ENCODE measurements around the gene UBQLN4. TPM values are rescaled to one million over a fixed set of nuclear protein-coding genes. Genes with fewer than 3 reads are reported as not detected.
A peak's percentile ranks its signal among the peaks of the same experiment; 100 is the strongest.

UBQLN4 gene
- total and polyA plus RNA-seq, 2 donors: 10.4 to 15.1 TPM

DNA sequence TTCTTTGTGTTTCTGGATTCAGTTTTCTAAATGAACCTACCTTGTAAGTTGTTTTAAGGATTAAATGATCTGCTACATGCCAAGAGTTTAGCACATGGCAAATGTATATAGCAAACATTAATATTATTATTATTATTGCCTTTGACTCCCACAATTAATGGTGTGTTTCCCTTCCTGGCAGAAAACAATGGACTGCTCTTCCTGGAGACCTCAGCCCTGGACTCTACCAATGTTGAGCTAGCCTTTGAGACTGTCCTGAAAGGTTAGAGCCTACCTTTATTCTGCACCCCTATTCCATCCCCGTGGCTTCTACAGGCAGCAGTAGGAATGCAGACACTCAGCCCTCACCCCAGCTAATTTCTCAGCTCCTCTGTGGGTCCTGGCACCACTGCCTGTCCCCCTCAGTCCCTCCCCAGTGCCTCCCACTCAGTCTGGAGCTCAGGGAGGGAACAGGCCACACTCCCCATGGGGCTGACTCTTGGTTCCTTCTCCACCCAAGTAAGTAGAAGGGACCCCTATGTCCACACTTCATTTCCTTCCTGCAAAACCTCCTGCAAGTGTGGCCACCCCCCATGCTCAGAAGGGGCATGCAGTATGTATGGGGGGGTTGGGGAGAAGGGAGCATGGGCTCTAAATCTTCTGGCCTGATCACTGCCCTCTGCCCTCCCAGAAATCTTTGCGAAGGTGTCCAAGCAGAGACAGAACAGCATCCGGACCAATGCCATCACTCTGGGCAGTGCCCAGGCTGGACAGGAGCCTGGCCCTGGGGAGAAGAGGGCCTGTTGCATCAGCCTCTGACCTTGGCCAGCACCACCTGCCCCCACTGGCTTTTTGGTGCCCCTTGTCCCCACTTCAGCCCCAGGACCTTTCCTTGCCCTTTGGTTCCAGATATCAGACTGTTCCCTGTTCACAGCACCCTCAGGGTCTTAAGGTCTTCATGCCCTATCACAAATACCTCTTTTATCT, 16.2 kb upstream of the UBQLN4 start:
- no peak for DNase-seq (ENCODE audit: low read depth in 6 of 9, low spot score in 9 of 9)
- no peaks in the 10 kb centered on the region for H3K9me3 ChIP-seq (ENCODE audit: control insufficient read depth in 2 of 2, insufficient read depth in 1 of 2, low read length in 1 of 2)
- WGBS: 97% methylated on average over 3 of the region's 3 CpGs
- peaks cover 0 to 19% of the 10 kb centered on the region in 2 donors for H3K4me1 ChIP-seq (ENCODE audit: control insufficient read depth in 2 of 2, insufficient read depth in 2 of 2, low read length in 2 of 2)
- H3K27ac ChIP-seq (ENCODE audit: low read depth in 1 of 2, low read length in 1 of 2): no peak overlapping the region
- H3K36me3 ChIP-seq (ENCODE audit: control insufficient read depth in 2 of 2, insufficient read depth in 2 of 2, low read length in 1 of 2): no peaks in the 10 kb centered on the region
- H3K4me3 ChIP-seq (ENCODE audit: low read length in 2 of 2): no peak overlapping the region
- no peaks in the 10 kb centered on the region for H3K27me3 ChIP-seq (ENCODE audit: control insufficient read depth in 2 of 2, insufficient read depth in 1 of 2, low read length in 1 of 2)

DNA sequence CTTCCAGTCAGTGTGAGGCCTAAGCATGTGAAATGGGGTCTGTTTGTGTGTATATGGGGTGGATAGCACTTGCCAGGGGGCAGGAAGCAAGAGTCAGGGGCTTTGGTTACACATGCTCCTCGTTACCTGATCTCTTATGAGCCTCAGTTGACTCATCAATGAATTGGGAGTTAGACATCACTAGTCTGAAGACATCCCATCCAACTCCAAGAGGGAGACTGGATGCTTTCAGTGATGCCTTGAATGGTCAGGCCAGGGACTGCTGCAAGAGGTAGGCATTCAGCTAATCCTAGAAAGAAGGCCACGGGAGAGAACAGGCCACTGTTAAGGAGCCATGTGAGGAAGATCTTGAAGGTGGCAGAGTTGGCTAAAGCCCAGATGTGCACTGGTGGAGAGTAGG, 13.7 kb upstream of the UBQLN4 start:
- WGBS: 94% methylated on average over 2 of the region's 2 CpGs
- DNase-seq (ENCODE audit: low read depth in 6 of 9, low spot score in 9 of 9): no peak
- peaks cover 0 to 15% of the 10 kb centered on the region in 2 donors for H3K4me1 ChIP-seq (ENCODE audit: control insufficient read depth in 2 of 2, insufficient read depth in 2 of 2, low read length in 2 of 2)
- H3K4me3 ChIP-seq (ENCODE audit: low read length in 2 of 2): no peak overlapping the region
- H3K36me3 ChIP-seq (ENCODE audit: control insufficient read depth in 2 of 2, insufficient read depth in 2 of 2, low read length in 1 of 2): no peaks in the 10 kb centered on the region
- H3K9me3 ChIP-seq (ENCODE audit: control insufficient read depth in 2 of 2, insufficient read depth in 1 of 2, low read length in 1 of 2): no peaks in the 10 kb centered on the region
- no peak overlapping the region for H3K27ac ChIP-seq (ENCODE audit: low read depth in 1 of 2, low read length in 1 of 2)
- no peaks in the 10 kb centered on the region for H3K27me3 ChIP-seq (ENCODE audit: control insufficient read depth in 2 of 2, insufficient read depth in 1 of 2, low read length in 1 of 2)

- DNase-seq (ENCODE audit: low read depth in 6 of 9, low spot score in 9 of 9): no peak
- no peaks in the 10 kb centered on the region for H3K27me3 ChIP-seq (ENCODE audit: control insufficient read depth in 2 of 2, insufficient read depth in 1 of 2, low read length in 1 of 2)
- no peak overlapping the region for H3K27ac ChIP-seq (ENCODE audit: low read depth in 1 of 2, low read length in 1 of 2)
- WGBS: 81% methylated on average over 16 of the region's 16 CpGs
- no peak overlapping the region for H3K4me3 ChIP-seq (ENCODE audit: low read length in 2 of 2)
- no peaks in the 10 kb centered on the region for H3K9me3 ChIP-seq (ENCODE audit: control insufficient read depth in 2 of 2, insufficient read depth in 1 of 2, low read length in 1 of 2)
- no peaks in the 10 kb centered on the region for H3K36me3 ChIP-seq (ENCODE audit: control insufficient read depth in 2 of 2, insufficient read depth in 2 of 2, low read length in 1 of 2)
- peaks cover 0 to 25% of the 10 kb centered on the region in 2 donors for H3K4me1 ChIP-seq (ENCODE audit: control insufficient read depth in 2 of 2, insufficient read depth in 2 of 2, low read length in 2 of 2)
Measured at GRCh38 chr1:156065871-156066270, 12.3 kb upstream of the UBQLN4 start.

DNA sequence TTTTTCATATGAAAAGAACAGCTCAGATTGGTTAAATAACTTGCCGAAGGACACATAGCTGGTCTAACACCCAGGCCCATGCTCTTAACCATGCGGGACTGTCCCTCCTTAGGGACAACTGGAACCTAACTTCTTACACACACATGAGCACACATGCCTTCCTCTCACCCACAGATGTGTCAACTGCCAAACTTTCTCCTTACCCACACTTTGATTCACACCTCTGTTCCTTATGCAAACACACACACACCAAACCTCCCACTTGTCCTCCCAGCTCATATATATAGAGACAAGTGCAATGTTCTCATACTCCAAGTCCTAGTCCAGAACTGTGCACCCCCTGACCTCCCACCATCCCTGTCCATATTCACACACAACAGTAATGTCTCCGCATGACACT, 11.6 kb upstream of the UBQLN4 start:
- Histone ChIP-seq H3K27ac (ENCODE audit: low read depth in 1 of 2, low read length in 1 of 2) (no peak overlapping the region), H3K4me3 (ENCODE audit: low read length in 2 of 2) (no peak overlapping the region), H3K4me1 (ENCODE audit: control insufficient read depth in 2 of 2, insufficient read depth in 2 of 2, low read length in 2 of 2) (peaks cover 0 to 25% of the 10 kb centered on the region in 2 donors), H3K9me3 (ENCODE audit: control insufficient read depth in 2 of 2, insufficient read depth in 1 of 2, low read length in 1 of 2) (no peaks in the 10 kb centered on the region), H3K36me3 (ENCODE audit: control insufficient read depth in 2 of 2, insufficient read depth in 2 of 2, low read length in 1 of 2) (no peaks in the 10 kb centered on the region), H3K27me3 (ENCODE audit: control insufficient read depth in 2 of 2, insufficient read depth in 1 of 2, low read length in 1 of 2) (no peaks in the 10 kb centered on the region)
- 97% methylated on average over 3 of the region's 3 CpGs for WGBS
- DNase-seq (ENCODE audit: low read depth in 6 of 9, low spot score in 9 of 9): no peak

DNA sequence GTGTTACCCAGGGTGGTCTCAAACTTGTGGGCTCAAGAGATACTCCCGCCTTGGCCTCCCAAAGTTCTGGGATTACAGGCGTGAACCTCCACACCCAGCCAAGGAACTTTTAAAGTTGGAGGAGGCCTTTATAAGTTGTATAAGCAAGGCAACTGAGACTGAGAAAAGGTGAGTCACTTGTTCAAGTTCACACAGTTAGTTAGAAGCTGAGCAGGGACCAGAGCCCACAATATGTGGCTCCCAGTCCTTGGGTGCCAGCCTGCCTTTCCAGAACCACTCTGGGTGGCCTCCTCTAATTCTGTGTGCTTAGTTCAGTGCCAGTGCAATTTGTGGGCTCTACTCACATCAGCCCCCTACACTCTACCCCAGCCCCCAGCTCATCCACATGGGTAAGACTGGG, 11.0 kb upstream of the UBQLN4 start:
- no peak overlapping the region for H3K27ac ChIP-seq (ENCODE audit: low read depth in 1 of 2, low read length in 1 of 2)
- 97% methylated on average over 2 of the region's 2 CpGs for WGBS
- H3K4me1 ChIP-seq (ENCODE audit: control insufficient read depth in 2 of 2, insufficient read depth in 2 of 2, low read length in 2 of 2): peaks cover 0 to 25% of the 10 kb centered on the region in 2 donors
- H3K27me3 ChIP-seq (ENCODE audit: control insufficient read depth in 2 of 2, insufficient read depth in 1 of 2, low read length in 1 of 2): no peaks in the 10 kb centered on the region
- no peak for DNase-seq (ENCODE audit: low read depth in 6 of 9, low spot score in 9 of 9)
- H3K36me3 ChIP-seq (ENCODE audit: control insufficient read depth in 2 of 2, insufficient read depth in 2 of 2, low read length in 1 of 2): no peaks in the 10 kb centered on the region
- H3K4me3 ChIP-seq (ENCODE audit: low read length in 2 of 2): no peak overlapping the region
- H3K9me3 ChIP-seq (ENCODE audit: control insufficient read depth in 2 of 2, insufficient read depth in 1 of 2, low read length in 1 of 2): no peaks in the 10 kb centered on the region

DNA sequence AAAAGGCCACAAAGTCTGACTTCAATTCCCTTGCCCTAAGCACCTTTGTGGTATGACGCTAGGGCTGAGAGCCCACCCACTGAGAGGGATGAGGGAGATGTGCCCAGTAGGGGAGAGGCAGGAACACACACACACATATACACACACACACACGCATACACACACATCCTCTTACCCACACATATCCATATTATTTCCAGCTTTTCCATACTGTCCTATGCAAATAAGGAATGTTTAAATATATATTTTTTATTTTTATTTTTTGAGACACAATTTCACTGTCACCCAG, 10.3 kb upstream of the UBQLN4 start:
- Histone ChIP-seq H3K27me3 (ENCODE audit: control insufficient read depth in 2 of 2, insufficient read depth in 1 of 2, low read length in 1 of 2) (no peaks in the 10 kb centered on the region), H3K4me1 (ENCODE audit: control insufficient read depth in 2 of 2, insufficient read depth in 2 of 2, low read length in 2 of 2) (peaks cover 0 to 25% of the 10 kb centered on the region in 2 donors), H3K27ac (ENCODE audit: low read depth in 1 of 2, low read length in 1 of 2) (no peak overlapping the region), H3K36me3 (ENCODE audit: control insufficient read depth in 2 of 2, insufficient read depth in 2 of 2, low read length in 1 of 2) (no peaks in the 10 kb centered on the region), H3K9me3 (ENCODE audit: control insufficient read depth in 2 of 2, insufficient read depth in 1 of 2, low read length in 1 of 2) (no peaks in the 10 kb centered on the region), H3K4me3 (ENCODE audit: low read length in 2 of 2) (no peak overlapping the region)
- WGBS: 93% methylated on average over 2 of the region's 2 CpGs
- no peak for DNase-seq (ENCODE audit: low read depth in 6 of 9, low spot score in 9 of 9)

GRCh38 chr1:156062189-156062588, 8.6 kb upstream of the UBQLN4 start:
- 98% methylated on average over 3 of the region's 3 CpGs for WGBS
- H3K4me1 ChIP-seq (ENCODE audit: control insufficient read depth in 2 of 2, insufficient read depth in 2 of 2, low read length in 2 of 2): peaks cover 0 to 25% of the 10 kb centered on the region in 2 donors
- no peak for DNase-seq (ENCODE audit: low read depth in 6 of 9, low spot score in 9 of 9)
- H3K27me3 ChIP-seq (ENCODE audit: control insufficient read depth in 2 of 2, insufficient read depth in 1 of 2, low read length in 1 of 2): no peaks in the 10 kb centered on the region
- no peaks in the 10 kb centered on the region for H3K9me3 ChIP-seq (ENCODE audit: control insufficient read depth in 2 of 2, insufficient read depth in 1 of 2, low read length in 1 of 2)
- H3K4me3 ChIP-seq (ENCODE audit: low read length in 2 of 2): no peak overlapping the region
- peaks cover 4 to 13% of the 10 kb centered on the region in 2 donors for H3K36me3 ChIP-seq (ENCODE audit: control insufficient read depth in 2 of 2, insufficient read depth in 2 of 2, low read length in 1 of 2)
- H3K27ac ChIP-seq (ENCODE audit: low read depth in 1 of 2, low read length in 1 of 2): no peak overlapping the region

GRCh38 chr1:156060937-156061636, 7.5 kb upstream of the UBQLN4 start, which contains the start of gene RAB25:
TSS of gene RAB25 (plus strand) at chr1:156061160. CDS start at chr1:156061401, 241 bp downstream.
- Histone ChIP-seq H3K27ac (ENCODE audit: low read depth in 1 of 2, low read length in 1 of 2) (peak within 1 kb of the TSS in 1 of 2 donors; percentile 8), H3K4me1 (ENCODE audit: control insufficient read depth in 2 of 2, insufficient read depth in 2 of 2, low read length in 2 of 2) (peaks cover 0 to 23% of the 10 kb centered on the region in 2 donors), H3K4me3 (ENCODE audit: low read length in 2 of 2) (no peak within 1 kb of the TSS), H3K36me3 (ENCODE audit: control insufficient read depth in 2 of 2, insufficient read depth in 2 of 2, low read length in 1 of 2) (peaks cover 7 to 13% of the 10 kb centered on the region in 2 donors), H3K9me3 (ENCODE audit: control insufficient read depth in 2 of 2, insufficient read depth in 1 of 2, low read length in 1 of 2) (no peaks in the 10 kb centered on the region), H3K27me3 (ENCODE audit: control insufficient read depth in 2 of 2, insufficient read depth in 1 of 2, low read length in 1 of 2) (no peaks in the 10 kb centered on the region)
- DNase-seq (ENCODE audit: low read depth in 6 of 9, low spot score in 9 of 9): peak in 1 of 9 donors; percentile 28
- WGBS: 79% methylated on average over 11 of the region's 11 CpGs

DNA sequence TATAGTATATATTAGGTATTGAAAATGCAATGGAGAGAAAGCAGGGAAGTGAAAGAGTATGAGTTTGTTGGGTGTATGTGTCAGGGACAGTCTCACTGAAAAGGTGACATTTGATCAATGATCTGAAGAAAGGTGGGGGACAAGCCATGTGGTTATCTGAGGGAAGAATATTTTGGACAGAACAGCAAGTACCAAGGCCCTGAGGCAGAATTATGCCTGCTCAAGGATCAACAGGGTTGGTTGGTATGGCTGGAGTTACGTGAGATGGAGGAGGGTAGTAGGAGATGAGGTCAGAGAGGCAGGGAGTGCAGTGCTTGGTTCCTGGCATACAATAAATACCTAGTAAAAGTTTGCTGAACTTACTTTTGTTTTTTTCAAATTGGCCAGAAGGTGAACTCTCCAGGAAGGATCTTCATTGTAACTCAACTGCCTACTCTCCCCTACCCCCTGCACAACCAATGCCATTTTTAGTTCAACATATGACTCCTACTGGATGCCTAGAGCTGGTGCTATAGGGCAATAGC, 2.8 kb upstream of the UBQLN4 start:
- peaks cover 7 to 13% of the 10 kb centered on the region in 2 donors for H3K36me3 ChIP-seq (ENCODE audit: control insufficient read depth in 2 of 2, insufficient read depth in 2 of 2, low read length in 1 of 2)
- DNase-seq (ENCODE audit: low read depth in 6 of 9, low spot score in 9 of 9): no peak
- H3K27ac ChIP-seq (ENCODE audit: low read depth in 1 of 2, low read length in 1 of 2): no peak overlapping the region
- no peak overlapping the region for H3K4me3 ChIP-seq (ENCODE audit: low read length in 2 of 2)
- peaks cover 10 to 29% of the 10 kb centered on the region in 2 donors for H3K4me1 ChIP-seq (ENCODE audit: control insufficient read depth in 2 of 2, insufficient read depth in 2 of 2, low read length in 2 of 2)
- no peaks in the 10 kb centered on the region for H3K9me3 ChIP-seq (ENCODE audit: control insufficient read depth in 2 of 2, insufficient read depth in 1 of 2, low read length in 1 of 2)
- 95% methylated on average over 1 of the region's 1 CpG for WGBS
- H3K27me3 ChIP-seq (ENCODE audit: control insufficient read depth in 2 of 2, insufficient read depth in 1 of 2, low read length in 1 of 2): no peaks in the 10 kb centered on the region

Measured in thymus (tissue), 11 donors.